ENCODE results near the gene SIN3B.
A peak's percentile ranks its signal among the peaks of the same experiment; 100 is the strongest.

Gene SIN3B

GRCh38 chr19:16861011-16861410 lies 31.8 kb downstream of the SIN3B start:
- CTCF ChIA-PET = no interaction called here

GRCh38 chr19:16861834-16862233 lies 32.6 kb downstream of the SIN3B start:
- DNase-seq (ENCODE audit: low spot score) = no peak
- POLR2A ChIA-PET (ENCODE audit: low non-redundant PET) = no interaction called here
- H3K27ac ChIP-seq = peak overlapping the region; percentile 10; the same call in 1 of the 2 replicates
- CTCF ChIA-PET = interaction anchor here (1.5 kb wide), 1 partner anchor 191 kb away, joined by 4 read pairs; no protein-coding TSS in a partner anchor
- TF ChIP-seq CTCF (conservative IDR thresholded peaks at IDR 0.05; ENCODE audit: low read depth) = no peak

More at GRCh38 chr19:16861011-16861410, 31.8 kb downstream of the SIN3B start:
- TF ChIP-seq CTCF (conservative IDR thresholded peaks at IDR 0.05; ENCODE audit: low read depth) = no peak
- no peak for DNase-seq (ENCODE audit: low spot score)
- POLR2A ChIA-PET (ENCODE audit: low non-redundant PET) = interaction anchor here (0.6 kb wide), 1 partner anchor 29 kb away, joined by 10 read pairs; no protein-coding TSS in a partner anchor
- no peak overlapping the region for H3K27ac ChIP-seq

- POLR2A ChIA-PET (ENCODE audit: low non-redundant PET) = no interaction called here
- CTCF ChIA-PET = interaction anchor here (0.5 to 1.5 kb wide), 2 partner anchors 190 to 633 kb away, joined by 3 to 4 read pairs; no protein-coding TSS in a partner anchor
- 0 out of 2 replicates have a peak overlapping the region, but pooled peaks have one; percentile 10 for H3K27ac ChIP-seq
- no peak for DNase-seq (ENCODE audit: low spot score)
- TF ChIP-seq CTCF (conservative IDR thresholded peaks at IDR 0.05; ENCODE audit: low read depth) = no peak
Measured at GRCh38 chr19:16862826-16863415, 33.7 kb downstream of the SIN3B start.

GRCh38 chr19:16867211-16867610 lies 38.0 kb downstream of the SIN3B start:
- TF ChIP-seq CTCF (conservative IDR thresholded peaks at IDR 0.05; ENCODE audit: low read depth) = no peak
- DNase-seq (ENCODE audit: low spot score) = peak; percentile 26
- CTCF ChIA-PET = interaction anchor here (0.6 kb wide), 1 partner anchor 45 kb away, joined by 3 read pairs; no protein-coding TSS in a partner anchor
- H3K27ac ChIP-seq = peak overlapping the region; percentile 14
- POLR2A ChIA-PET (ENCODE audit: low non-redundant PET) = no interaction called here

- TF ChIP-seq CTCF (conservative IDR thresholded peaks at IDR 0.05; ENCODE audit: low read depth) = no peak
- DNase-seq (ENCODE audit: low spot score) = no peak
- H3K27ac ChIP-seq = 0 out of 2 replicates have a peak overlapping the region, but pooled peaks have one; percentile 14
- CTCF ChIA-PET = no interaction called here
- POLR2A ChIA-PET (ENCODE audit: low non-redundant PET) = no interaction called here
Measured at GRCh38 chr19:16868423-16869130, 39.4 kb downstream of the SIN3B start.

GRCh38 chr19:16869331-16869972 lies 40.3 kb downstream of the SIN3B start:
- CTCF ChIA-PET = interaction anchor here (0.6 kb wide), 1 partner anchor 142 kb away, joined by 4 read pairs; no protein-coding TSS in a partner anchor

More at GRCh38 chr19:16869331-16869972, 40.3 kb downstream of the SIN3B start:
- DNase-seq (ENCODE audit: low spot score) = no peak
- 0 out of 2 replicates have a peak overlapping the region, but pooled peaks have one; percentile 6 for H3K27ac ChIP-seq
- no peak for TF ChIP-seq CTCF (conservative IDR thresholded peaks at IDR 0.05; ENCODE audit: low read depth)
- POLR2A ChIA-PET (ENCODE audit: low non-redundant PET) = no interaction called here

Measured in RWPE1 (cell line).